NCI-H69 (cell line): Measurements from ENCODE around the gene CRIP3.
"Not testable (repeated sequence)": the region's sequence is repeated elsewhere in the genome, so short reads cannot be mapped to it uniquely, and the experiment has no call there.

ENCODE experiments used
- DNase-seq: peaks from one replicate; lab custom pipeline; 2025; lab: John Stamatoyannopoulos, UW

Gene CRIP3

GRCh38 chr6:43306086-43306485 is 2.5 kb downstream of the CRIP3 start:
- no peak for DNase-seq

GRCh38 chr6:43304882-43305281 is 3.7 kb downstream of the CRIP3 start:
- no peak for DNase-seq

- no peak for DNase-seq
Measured at GRCh38 chr6:43304361-43304760, 4.3 kb downstream of the CRIP3 start.

GRCh38 chr6:43303751-43304331 is 4.8 kb downstream of the CRIP3 start:
- peak; percentile 33 for DNase-seq

GRCh38 chr6:43303006-43303405 is 5.6 kb downstream of the CRIP3 start:
- not testable (repeated sequence) for DNase-seq

- no peak for DNase-seq
Measured at GRCh38 chr6:43302126-43302525, 6.5 kb downstream of the CRIP3 start.

GRCh38 chr6:43301081-43301870 is 7.3 kb downstream of the CRIP3 start:
- DNase-seq: no peak

GRCh38 chr6:43299338-43300293 is 9.0 kb downstream of the CRIP3 start:
- no peak for DNase-seq

- no peak for DNase-seq
Measured at GRCh38 chr6:43298565-43299337, 9.9 kb downstream of the CRIP3 start.

- DNase-seq: no peak
Measured at GRCh38 chr6:43297644-43298564, 10.7 kb downstream of the CRIP3 start, which contains the start of gene SLC22A7. Gene SLC22A7 (plus strand): TSS chr6:43298260. CDS start chr6:43298359, 99 bp downstream.

GRCh38 chr6:43296780-43297497 is 11.7 kb downstream of the CRIP3 start:
- DNase-seq: no peak

GRCh38 chr6:43295456-43295855 is 13.2 kb downstream of the CRIP3 start:
- no peak for DNase-seq

- DNase-seq: no peak
Measured at GRCh38 chr6:43294536-43294935, 14.1 kb downstream of the CRIP3 start.

GRCh38 chr6:43293698-43294097 is 14.9 kb downstream of the CRIP3 start:
- DNase-seq: no peak

- DNase-seq: no peak
Measured at GRCh38 chr6:43292763-43293318, 15.8 kb downstream of the CRIP3 start.

- DNase-seq: no peak
Measured at GRCh38 chr6:43292341-43292740, 16.3 kb downstream of the CRIP3 start.

- no peak for DNase-seq
Measured at GRCh38 chr6:43291708-43292107, 16.9 kb downstream of the CRIP3 start.

- no peak for DNase-seq
Measured at GRCh38 chr6:43290905-43291355, 17.7 kb downstream of the CRIP3 start.

- no peak for DNase-seq
Measured at GRCh38 chr6:43290339-43290904, 18.2 kb downstream of the CRIP3 start.
